Neuronal stem cell (in vitro differentiated cells): Measurements from ENCODE around the gene SLC49A3.
"Not testable (repeated sequence)": the region's sequence is repeated elsewhere in the genome, so short reads cannot be mapped to it uniquely, and the experiment has no call there.

Experiments used
- DNase-seq: peaks from one replicate; pipeline ENCODE4 v3.0.0-alpha.2; 2013; ENCODE audit warnings: low spot score
- H2AFZ ChIP-seq: one replicate; pipeline ENCODE4 v1.6.1; 2013; ENCODE audit warnings: mild to moderate bottlenecking, low read length, inconsistent platforms
- H2AK5ac ChIP-seq: 2 replicates; pipeline ENCODE4 v1.6.1; 2013; ENCODE audit warnings: low read depth, mild to moderate bottlenecking, inconsistent platforms, low read length, moderate library complexity, mixed read lengths
- H2BK120ac ChIP-seq: 2 replicates; pipeline ENCODE4 v1.6.1; 2013; ENCODE audit warnings: low read depth, mild to moderate bottlenecking, inconsistent platforms, low read length, moderate library complexity, mixed read lengths
- H2BK12ac ChIP-seq: one replicate; pipeline ENCODE4 v1.6.1; 2013; ENCODE audit warnings: low read length, inconsistent platforms
- H2BK15ac ChIP-seq: 2 replicates; pipeline ENCODE4 v1.6.1; 2013; ENCODE audit warnings: mild to moderate bottlenecking, low read length, inconsistent platforms, mixed read lengths
- H2BK5ac ChIP-seq: one replicate; pipeline ENCODE4 v1.6.1; 2013; ENCODE audit warnings: inconsistent platforms, mild to moderate bottlenecking, low read length, moderate library complexity
- H3K14ac ChIP-seq: one replicate; pipeline ENCODE4 v1.6.1; 2013; ENCODE audit warnings: low read length, inconsistent platforms
- H3K18ac ChIP-seq: 2 replicates; pipeline ENCODE4 v1.6.1; 2013; ENCODE audit warnings: low read length, inconsistent platforms
- H3K23ac ChIP-seq: 2 replicates; pipeline ENCODE4 v1.6.1; 2013; ENCODE audit warnings: low read depth, mild to moderate bottlenecking, mixed read lengths, low read length, inconsistent platforms; ENCODE audit not compliant: poor library complexity
- H3K27ac ChIP-seq: replicated peaks from 3 replicates; pipeline ENCODE4 v1.5.1; 2013; ENCODE audit warnings: low read length, inconsistent platforms
- H3K27me3 ChIP-seq, 3 experiments: 2 replicates each; pipeline ENCODE4 v1.6.1; 2013; ENCODE audit warnings: low read length in 3 of 3, mild to moderate bottlenecking in 2 of 3, inconsistent platforms in 1 of 3, low read depth in 1 of 3, mixed read lengths in 1 of 3, moderate library complexity in 1 of 3; ENCODE audit not compliant: control insufficient read depth in 3 of 3, insufficient read depth in 3 of 3
- H3K36me3 ChIP-seq, 2 donors: replicated peaks in 1 of 2; 2 replicates each; pipeline ENCODE4 v1.6.1; 2013; ENCODE audit warnings: low read length in 2 of 2; ENCODE audit not compliant: control insufficient read depth in 2 of 2, insufficient read depth in 2 of 2
- H3K4ac ChIP-seq: 2 replicates; pipeline ENCODE4 v1.6.1; 2013; ENCODE audit warnings: inconsistent platforms, mild to moderate bottlenecking, low read length, moderate library complexity
- H3K4me1 ChIP-seq, 2 donors: 1 replicate in 1 of 2; 2 replicates in 1 of 2; pipeline ENCODE4 v1.6.1; 2013; ENCODE audit warnings: low read length in 2 of 2, low read depth in 1 of 2; ENCODE audit not compliant: control insufficient read depth in 2 of 2, insufficient read depth in 1 of 2
- H3K4me2 ChIP-seq: one replicate; pipeline ENCODE4 v1.6.1; 2013; ENCODE audit warnings: mild to moderate bottlenecking, low read length, inconsistent platforms; ENCODE audit not compliant: insufficient read depth, poor library complexity, severe bottlenecking
- H3K4me3 ChIP-seq, 2 donors: 2 replicates each; pipeline ENCODE4 v1.5.1; 2013; ENCODE audit warnings: low read length in 2 of 2, mild to moderate bottlenecking in 2 of 2, inconsistent platforms in 1 of 2, moderate library complexity in 1 of 2
- H3K79me1 ChIP-seq: one replicate; pipeline ENCODE4 v1.6.1; 2013; ENCODE audit warnings: low read depth, mild to moderate bottlenecking, inconsistent platforms, low read length, moderate library complexity
- H3K9ac ChIP-seq: one replicate; pipeline ENCODE4 v1.6.1; 2013; ENCODE audit warnings: mild to moderate bottlenecking, low read depth, low read length, inconsistent platforms; ENCODE audit not compliant: poor library complexity
- H3K9me3 ChIP-seq, 2 donors: replicated peaks in 1 of 2; 2 replicates each; pipeline versions ENCODE3 to v1.6.1; 2013; ENCODE audit warnings: low read length in 2 of 2, mild to moderate bottlenecking in 2 of 2, inconsistent platforms in 1 of 2, low read depth in 1 of 2, mixed read lengths in 1 of 2, moderate library complexity in 1 of 2; ENCODE audit not compliant: control insufficient read depth in 2 of 2, insufficient read depth in 1 of 2
- H4K8ac ChIP-seq: one replicate; pipeline ENCODE4 v1.6.1; 2013; ENCODE audit warnings: low read depth, mild to moderate bottlenecking, inconsistent platforms, low read length, moderate library complexity
- H4K91ac ChIP-seq: one replicate; pipeline ENCODE4 v1.6.1; 2013; ENCODE audit warnings: low read length, low read depth, mild to moderate bottlenecking, inconsistent platforms; ENCODE audit not compliant: poor library complexity
- WGBS, 2 donors: extraction: QIAGEN DNeasy Blood & Tissue Kit; methylation state at CpG; one replicate each; pipeline ENCODE4 v1.1.7; 2013; ENCODE audit warnings: missing lambda C conversion rate in 2 of 2, mixed read lengths in 1 of 2; ENCODE audit not compliant: insufficient read length in 2 of 2, insufficient replicate concordance in 1 of 2; ENCODE audit errors: extremely low coverage in 2 of 2; 5-methylcytosine and 5-hydroxymethylcytosine counted together

Gene SLC49A3

GRCh38 chr4:673349-674091, 15.4 kb downstream of the SLC49A3 start:
- Histone ChIP-seq H2AFZ (peak overlapping the region; percentile 49), H3K18ac (peak overlapping the region; percentile 85), H3K14ac (peak overlapping the region; percentile 56), H2AK5ac (peak overlapping the region; percentile 97), H2BK12ac (no peak overlapping the region), H3K23ac (no peak overlapping the region), H2BK120ac (peak overlapping the region; percentile 96), H3K4ac (peak overlapping the region; percentile 37), H3K4me2 (peak overlapping the region; percentile 91), H3K27ac (no peak overlapping the region), H4K91ac (no peak overlapping the region), H3K4me1 (peaks cover 9 to 11% of the 10 kb centered on the region in 2 donors), H4K8ac (peak overlapping the region; percentile 72), H3K27me3 (no peaks in the 10 kb centered on the region), H3K36me3 (peaks cover 16 to 26% of the 10 kb centered on the region in 2 donors), H2BK5ac (no peak overlapping the region), H2BK15ac (no peak overlapping the region), H3K4me3 (peak overlapping the region; percentile 83 to 85), H3K9ac (peak overlapping the region; percentile 91), H3K9me3 (peaks cover 0 to 2% of the 10 kb centered on the region in 2 donors), H3K79me1 (peaks cover 5% of the 10 kb centered on the region)
- WGBS, 2 donors: no CpG with 5 or more reads among the region's 55 CpGs
- DNase-seq: no peak

GRCh38 chr4:671769-672168, 17.2 kb downstream of the SLC49A3 start:
- no peak overlapping the region for H3K18ac ChIP-seq
- H3K23ac ChIP-seq: no peak overlapping the region
- H3K27ac ChIP-seq: no peak overlapping the region
- no peak overlapping the region for H3K14ac ChIP-seq
- H2BK12ac ChIP-seq: no peak overlapping the region
- H4K8ac ChIP-seq: no peak overlapping the region
- no peak overlapping the region for H2AFZ ChIP-seq
- peaks cover 5% of the 10 kb centered on the region for H3K79me1 ChIP-seq
- H3K4me1 ChIP-seq: peaks cover 9 to 11% of the 10 kb centered on the region in 2 donors
- H3K27me3 ChIP-seq: no peaks in the 10 kb centered on the region
- DNase-seq: no peak
- WGBS, 2 donors: no CpG with 5 or more reads among the region's 3 CpGs
- H2AK5ac ChIP-seq: no peak overlapping the region
- H2BK15ac ChIP-seq: no peak overlapping the region
- H2BK5ac ChIP-seq: no peak overlapping the region
- H3K4me2 ChIP-seq: no peak overlapping the region
- no peak overlapping the region for H4K91ac ChIP-seq
- no peak overlapping the region for H3K4ac ChIP-seq
- H3K36me3 ChIP-seq: peaks cover 16 to 26% of the 10 kb centered on the region in 2 donors
- no peak overlapping the region for H3K9ac ChIP-seq
- no peak overlapping the region for H3K4me3 ChIP-seq
- H2BK120ac ChIP-seq: no peak overlapping the region
- peaks cover 0 to 2% of the 10 kb centered on the region in 2 donors for H3K9me3 ChIP-seq

GRCh38 chr4:669806-670559, 19.0 kb downstream of the SLC49A3 start:
- H3K4me2 ChIP-seq, H4K91ac ChIP-seq, H2BK15ac ChIP-seq, H3K27ac ChIP-seq, H3K27me3 ChIP-seq, H3K4ac ChIP-seq, H2BK120ac ChIP-seq, H3K14ac ChIP-seq, H4K8ac ChIP-seq, H3K9me3 ChIP-seq, H3K23ac ChIP-seq, H2BK5ac ChIP-seq, H3K4me1 ChIP-seq, H3K79me1 ChIP-seq, H3K4me3 ChIP-seq, DNase-seq, H2AK5ac ChIP-seq, H2BK12ac ChIP-seq, H2AFZ ChIP-seq, H3K9ac ChIP-seq: not testable (repeated sequence)
- Histone ChIP-seq H3K18ac (peak overlapping the region; percentile 38), H3K36me3 (peaks cover 16 to 26% of the 10 kb centered on the region in 2 donors)
- no CpG with 5 or more reads among the region's 11 CpGs for WGBS, 2 donors

GRCh38 chr4:668219-668618, 20.7 kb downstream of the SLC49A3 start:
- not testable (repeated sequence) for H2BK15ac ChIP-seq, H3K4me2 ChIP-seq, H2AK5ac ChIP-seq, H3K79me1 ChIP-seq, H3K9ac ChIP-seq, H3K14ac ChIP-seq, H2AFZ ChIP-seq, H3K4ac ChIP-seq, H2BK5ac ChIP-seq, H3K18ac ChIP-seq, DNase-seq, H3K4me3 ChIP-seq, H3K4me1 ChIP-seq, H3K27ac ChIP-seq, H3K9me3 ChIP-seq, H2BK12ac ChIP-seq, H4K8ac ChIP-seq, H4K91ac ChIP-seq, H3K23ac ChIP-seq, H2BK120ac ChIP-seq
- WGBS, 2 donors: no CpG with 5 or more reads among the region's 6 CpGs
- H3K36me3 ChIP-seq: peaks cover 16 to 25% of the 10 kb centered on the region in 2 donors
- peaks cover 0 to 15% (median 0%) of the 10 kb centered on the region in 3 experiments for H3K27me3 ChIP-seq
